SK-N-SH (cell line): ENCODE data around the gene NUCB1. TPM values are rescaled to one million over a fixed set of nuclear protein-coding genes. Genes with fewer than 3 reads are reported as not detected.
"Not testable (repeated sequence)": the region's sequence is repeated elsewhere in the genome, so short reads cannot be mapped to it uniquely, and the experiment has no call there.

Experiments used
- CTCF ChIA-PET: fragments of 300-600, 350-600 bp; formaldehyde crosslinking; extraction: SDS; loops from one replicate; lab custom pipeline; 2021; lab: Yijun Ruan, JAX
- POLR2A ChIA-PET: fragments of 350-600 bp; sonication (Branson Sonifier 250); formaldehyde crosslinking; extraction: SDS; loops from one replicate; lab custom pipeline; 2020; ENCODE audit warnings: antibody characterized with exemption, inconsistent platforms; lab: Yijun Ruan, JAX
- DNase-seq: peaks from one replicate; pipeline ENCODE4 v3.0.0; 2012
- H2AFZ ChIP-seq: fragments of 200-600 bp; sonication (generic); 2 replicates; pipeline ENCODE4 v1.8.1; 2016; ENCODE audit warnings: antibody characterized with exemption, mild to moderate bottlenecking, low read depth
- H3F3A ChIP-seq: fragments of 200-600 bp; sonication (generic); replicated peaks from 2 replicates; pipeline ENCODE3; 2016; ENCODE audit warnings: antibody characterized with exemption, mild to moderate bottlenecking; ENCODE audit not compliant: insufficient read depth
- H3K27ac ChIP-seq, 2 experiments: fragments of 200-500 bp in 1 of 2; fragments of 200-600 bp in 1 of 2; sonication (Bioruptor generic) in 1 of 2; sonication (generic), shearing (Covaris generic) in 1 of 2; 2 replicates each; pipeline versions ENCODE4 v1.5.1 to v1.6.1; 2014 to 2016; ENCODE audit warnings: low read depth in 2 of 2, inconsistent platforms in 1 of 2, low read length in 1 of 2, mild to moderate bottlenecking in 1 of 2, mixed read lengths in 1 of 2
- H3K27me3 ChIP-seq: fragments of 200-600 bp; sonication (generic), shearing (Covaris generic); 2 replicates; pipeline ENCODE4 v1.6.1; 2016; ENCODE audit warnings: mixed run types; ENCODE audit not compliant: insufficient read depth
- H3K36me3 ChIP-seq, 2 experiments: fragments of 200-500 bp in 1 of 2; fragments of 200-600 bp in 1 of 2; sonication (Bioruptor generic) in 1 of 2; sonication (generic) in 1 of 2; replicated peaks in 1 of 2; 2 replicates each; pipeline versions ENCODE3 to v1.5.1; 2014 to 2016; ENCODE audit warnings: low read length in 1 of 2, mild to moderate bottlenecking in 1 of 2; ENCODE audit not compliant: insufficient read depth in 2 of 2, control insufficient read depth in 1 of 2
- H3K4me1 ChIP-seq, 2 experiments: fragments of 200-500 bp in 1 of 2; fragments of 200-600 bp in 1 of 2; sonication (Bioruptor generic) in 1 of 2; sonication (generic), shearing (Covaris generic) in 1 of 2; 2 replicates each; pipeline versions ENCODE4 v1.5.1 to v1.6.1; 2014 to 2016; ENCODE audit warnings: low read depth in 1 of 2, low read length in 1 of 2, mixed run types in 1 of 2; ENCODE audit not compliant: insufficient read depth in 2 of 2, control insufficient read depth in 1 of 2
- H3K4me2 ChIP-seq: fragments of 200-600 bp; sonication (generic), shearing (Covaris generic); 2 replicates; pipeline ENCODE4 v1.6.1; 2017; ENCODE audit warnings: mixed run types
- H3K4me3 ChIP-seq, 2 experiments: fragments of 200-500 bp in 1 of 2; fragments of 200-600 bp in 1 of 2; sonication (Bioruptor generic) in 1 of 2; sonication (generic), shearing (Covaris generic) in 1 of 2; 2 replicates each; pipeline versions ENCODE4 v1.5.1 to v1.8.1; 2014 to 2016; ENCODE audit warnings: low read depth in 2 of 2, inconsistent platforms in 1 of 2, low read length in 1 of 2, mild to moderate bottlenecking in 1 of 2, mixed read lengths in 1 of 2, moderate library complexity in 1 of 2
- H3K79me2 ChIP-seq: fragments of 200-600 bp; sonication (generic); 2 replicates; pipeline ENCODE4 v1.8.1; 2017; ENCODE audit warnings: mild to moderate bottlenecking; ENCODE audit not compliant: insufficient read depth
- H3K9ac ChIP-seq: fragments of 200-600 bp; sonication (generic); 2 replicates; pipeline ENCODE4 v1.6.1; 2017; ENCODE audit warnings: mixed run types
- H3K9me2 ChIP-seq: fragments of 200-600 bp; sonication (generic); 2 replicates; pipeline ENCODE4 v1.6.1; 2017; ENCODE audit warnings: mixed run types
- H3K9me3 ChIP-seq: fragments of 200-600 bp; sonication (generic); 2 replicates; pipeline ENCODE4 v1.6.1; 2017; ENCODE audit warnings: mixed run types, mild to moderate bottlenecking, moderate library complexity
- H4K20me1 ChIP-seq: fragments of 200-600 bp; sonication (generic); 2 replicates; pipeline ENCODE4 v1.6.1; 2017; ENCODE audit warnings: mild to moderate bottlenecking, mixed run types; ENCODE audit not compliant: insufficient read depth
- CHD2 ChIP-seq: fragments of 150-350 bp; IDR thresholded peaks from 2 replicates; pipeline ENCODE4 v1.6.1; 2018; ENCODE audit warnings: low read length; ENCODE audit not compliant: partially characterized antibody
- ELF1 ChIP-seq: IDR thresholded peaks from 2 replicates; pipeline ENCODE4 v1.4.0; 2012
- FOSL2 ChIP-seq: IDR thresholded peaks from 2 replicates; pipeline ENCODE4 v1.4.0; 2012; ENCODE audit warnings: low read depth, mild to moderate bottlenecking, moderate library complexity, borderline replicate concordance
- FOXJ3 ChIP-seq: sonication (generic); formaldehyde crosslinking; IDR thresholded peaks from 2 replicates; pipeline ENCODE4 v1.5.1; 2020; ENCODE audit warnings: mild to moderate bottlenecking, missing genetic modification reagents
- FOXM1 ChIP-seq: IDR thresholded peaks from 2 replicates; pipeline ENCODE4 v1.4.0; 2012; ENCODE audit warnings: low read depth, mild to moderate bottlenecking
- GABPA ChIP-seq: IDR thresholded peaks from 2 replicates; pipeline ENCODE4 v1.4.0; 2012; ENCODE audit warnings: low read depth, mild to moderate bottlenecking
- JUND ChIP-seq: IDR thresholded peaks from 2 replicates; pipeline ENCODE4 v1.4.0; 2012
- NFIC ChIP-seq: IDR thresholded peaks from 2 replicates; pipeline ENCODE4 v1.4.0; 2012; ENCODE audit warnings: borderline replicate concordance
- NRF1 ChIP-seq: IDR thresholded peaks from 2 replicates; pipeline ENCODE4 v1.6.1; 2012; ENCODE audit warnings: low read depth, mild to moderate bottlenecking, low read length
- RAD21 ChIP-seq: IDR thresholded peaks from 2 replicates; pipeline ENCODE4 v1.6.1; 2012; ENCODE audit warnings: mild to moderate bottlenecking, low read length
- RFX5 ChIP-seq: IDR thresholded peaks from 2 replicates; pipeline ENCODE4 v1.6.1; 2012; ENCODE audit warnings: mild to moderate bottlenecking, improper control_type of control experiment, low read length
- RXRA ChIP-seq: IDR thresholded peaks from 2 replicates; pipeline ENCODE4 v1.4.0; 2012; ENCODE audit warnings: low read depth, mild to moderate bottlenecking, borderline replicate concordance
- SMC3 ChIP-seq: IDR thresholded peaks from 2 replicates; pipeline ENCODE4 v1.6.1; 2012; ENCODE audit warnings: low read depth, low read length, improper control_type of control experiment
- TAF1 ChIP-seq: IDR thresholded peaks from 2 replicates; pipeline ENCODE4 v1.6.1; 2012; ENCODE audit warnings: low read depth, mild to moderate bottlenecking, low read length, moderate library complexity, borderline replicate concordance
- TCF12 ChIP-seq: IDR thresholded peaks from 2 replicates; pipeline ENCODE4 v1.4.0; 2012
- YY1 ChIP-seq: IDR thresholded peaks from 2 replicates; pipeline ENCODE4 v1.4.0; 2012; ENCODE audit warnings: low read depth, mild to moderate bottlenecking
- ZBTB33 ChIP-seq: IDR thresholded peaks from 2 replicates; pipeline ENCODE4 v1.4.0; 2012; ENCODE audit warnings: low read depth, borderline replicate concordance
- WGBS: methylation state at CpG from one replicate; pipeline ENCODE4 v1.1.6; 2017; ENCODE audit warnings: low lambda C conversion rate; 5-methylcytosine and 5-hydroxymethylcytosine counted together
- polyA plus RNA-seq, 3 experiments: library from polyadenylated mRNA; depleted of rRNA; stranded (reverse); fragments of >200 nt; gene quantifications; 2 replicates each; pipeline ENCODE4 v1.2.3, GENCODE V29; 2012
- TF ChIP-seq, protein P1 (sequence below): IDR thresholded peaks from 2 replicates; pipeline ENCODE4 v1.4.0; 2012; ENCODE audit warnings: low read depth

Gene NUCB1
- polyA plus RNA-seq, 1 of the 3 experiments (the other 2 are of a cell fraction): 397 TPM

- peaks cover 59% of the 10 kb centered on the region for H4K20me1 ChIP-seq
- peak overlapping the region; percentile 94 to 96 for H3K4me3 ChIP-seq
- peaks cover 41% of the 10 kb centered on the region for H3F3A ChIP-seq
- H3K4me2 ChIP-seq: peak overlapping the region; percentile 93
- peaks cover 29 to 64% of the 10 kb centered on the region in 2 experiments for H3K36me3 ChIP-seq
- no peaks in the 10 kb centered on the region for H3K9me3 ChIP-seq
- peak overlapping the region in 1 of 2 experiments; percentile 100; a peak in 2 of 4 replicates for H3K27ac ChIP-seq
- H3K4me1 ChIP-seq: peaks cover 12 to 28% of the 10 kb centered on the region in 2 experiments; a peak in 3 of 4 replicates
- H3K9me2 ChIP-seq: no peaks in the 10 kb centered on the region
- H2AFZ ChIP-seq: no peak overlapping the region
- H3K79me2 ChIP-seq: peaks cover 69% of the 10 kb centered on the region
- peak overlapping the region; percentile 100 for H3K9ac ChIP-seq
- no peaks in the 10 kb centered on the region for H3K27me3 ChIP-seq
- no peak for DNase-seq
- 31% methylated on average over 17 of the region's 17 CpGs for WGBS
- no peak for TF ChIP-seq TAF1
- peak; percentile 69 for TF ChIP-seq NFIC
- TF ChIP-seq, all 33 proteins: peak for 1
- POLR2A ChIA-PET: interaction anchor here (2.2 kb wide), 1 partner anchor 26 kb away, joined by 5 read pairs; the partner anchor contains the start of gene NUCB1
- CTCF ChIA-PET: interaction anchor here (1.0 to 1.7 kb wide), 3 partner anchors 96 to 200 kb away, joined by 3 to 7 read pairs (median 3); no protein-coding TSS in a partner anchor
These were observed 25.6 kb upstream of the NUCB1 start for GRCh38 chr19:48874303-48875135.

DNA sequence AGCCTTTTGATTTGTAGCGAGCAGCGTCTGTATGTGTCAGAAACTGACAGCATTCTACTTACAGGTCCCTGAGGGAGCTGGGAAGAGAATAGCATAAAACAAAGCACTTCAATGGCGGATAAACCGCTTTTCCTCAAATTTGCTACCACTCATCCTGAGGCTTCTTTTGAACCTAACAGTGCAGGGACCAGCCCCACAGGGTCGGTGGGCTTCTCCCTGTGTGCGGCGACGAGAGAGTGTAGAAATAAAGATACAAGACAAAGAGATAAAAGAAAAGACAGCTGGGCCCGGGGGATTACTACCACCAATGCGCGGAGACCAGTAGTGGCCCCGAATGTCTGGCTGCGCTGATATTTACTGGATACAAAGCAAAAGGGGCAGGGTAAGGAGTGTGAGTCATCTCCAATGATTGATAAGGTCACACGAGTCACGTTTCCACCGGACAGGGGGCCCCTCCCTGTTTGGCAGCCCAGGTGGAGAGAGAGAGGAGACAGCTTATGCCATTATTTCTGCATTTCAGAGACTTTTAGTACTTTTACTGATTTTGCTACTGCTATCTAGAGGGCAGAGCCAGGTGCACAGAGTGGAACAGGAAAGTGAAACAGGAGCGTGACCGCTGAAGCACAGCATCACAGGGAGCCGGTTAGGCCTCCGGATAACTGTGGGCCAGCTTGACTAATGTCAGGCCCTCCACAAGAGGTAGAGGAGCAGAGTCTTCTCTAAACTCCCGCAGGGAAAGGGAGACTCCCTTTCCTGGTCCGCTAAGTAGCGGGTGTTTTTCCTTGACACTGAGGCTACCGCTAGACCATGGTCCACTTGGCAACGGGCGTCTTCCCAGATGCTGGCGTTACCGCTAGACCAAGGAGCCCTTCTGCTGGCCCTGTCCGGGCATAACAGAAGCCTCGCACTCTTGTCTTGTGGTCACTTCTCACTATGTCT is 23.8 kb upstream of the NUCB1 start:
- peaks cover 59% of the 10 kb centered on the region for H4K20me1 ChIP-seq
- WGBS: 85% methylated on average over 30 of the region's 30 CpGs

GRCh38 chr19:48877855-48878195 is 22.3 kb upstream of the NUCB1 start:
- Histone ChIP-seq H3K9ac (no peak overlapping the region), H3F3A (peaks cover 62% of the 10 kb centered on the region), H3K27ac (no peak overlapping the region; a peak in 1 of 4 replicates), H3K9me3 (no peaks in the 10 kb centered on the region), H3K4me2 (no peak overlapping the region), H3K4me1 (peaks cover 12 to 26% of the 10 kb centered on the region in 2 experiments; a peak in 3 of 4 replicates), H3K27me3 (no peaks in the 10 kb centered on the region), H3K79me2 (peaks cover 63% of the 10 kb centered on the region), H3K36me3 (peaks cover 29 to 81% of the 10 kb centered on the region in 2 experiments), H3K9me2 (no peaks in the 10 kb centered on the region), H2AFZ (no peak overlapping the region), H3K4me3 (no peak overlapping the region), H4K20me1 (peaks cover 59% of the 10 kb centered on the region)
- ChIA-PET CTCF (interaction anchor here (1.1 kb wide), 1 partner anchor 33 kb away, joined by 3 read pairs; no protein-coding TSS in a partner anchor), POLR2A (no interaction called here)
- no peak for DNase-seq
- WGBS: 96% methylated on average over 6 of the region's 6 CpGs
- TF ChIP-seq TAF1: no peak
- no peak for TF ChIP-seq RAD21
- TF ChIP-seq FOXM1: no peak
- TF ChIP-seq RFX5: no peak
- no peak for TF ChIP-seq FOSL2
- no peak for TF ChIP-seq CHD2
- TF ChIP-seq GABPA: no peak
- no peak for TF ChIP-seq RXRA
- no peak for TF ChIP-seq YY1
- TF ChIP-seq TCF12: no peak
- TF ChIP-seq SMC3: no peak
- TF ChIP-seq ZBTB33: no peak
- TF ChIP-seq NRF1: no peak
- TF ChIP-seq, protein P1, sequence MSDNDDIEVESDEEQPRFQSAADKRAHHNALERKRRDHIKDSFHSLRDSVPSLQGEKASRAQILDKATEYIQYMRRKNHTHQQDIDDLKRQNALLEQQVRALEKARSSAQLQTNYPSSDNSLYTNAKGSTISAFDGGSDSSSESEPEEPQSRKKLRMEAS: no peak
- no peak for TF ChIP-seq ELF1
- no peak for TF ChIP-seq JUND
- no peak for TF ChIP-seq FOXJ3 (CRISPR knock-in tag)

More for the DNA sequence above, 23.8 kb upstream of the NUCB1 start:
- H3K9me3 ChIP-seq, H3K9me2 ChIP-seq, H2AFZ ChIP-seq, H3K27me3 ChIP-seq, DNase-seq, H3K4me3 ChIP-seq: not testable (repeated sequence)
- Histone ChIP-seq H3F3A (peaks cover 55% of the 10 kb centered on the region), H3K27ac (peak overlapping the region in 1 of 2 experiments; percentile 100; a peak in 2 of 4 replicates), H3K4me1 (peaks cover 12 to 28% of the 10 kb centered on the region in 2 experiments; a peak in 3 of 4 replicates), H3K9ac (peak overlapping the region; percentile 100; the same call in 1 of the 2 replicates), H3K36me3 (peaks cover 29 to 68% of the 10 kb centered on the region in 2 experiments), H3K79me2 (peaks cover 69% of the 10 kb centered on the region), H3K4me2 (peak overlapping the region; percentile 93)
- ChIA-PET CTCF (interaction anchor here (1.3 kb wide), 1 partner anchor 34 kb away, joined by 8 read pairs; no protein-coding TSS in a partner anchor), POLR2A (interaction anchor here (0.6 to 2.2 kb wide), 2 partner anchors 24 to 40 kb away, joined by 3 to 5 read pairs; partner anchors contain the start of gene NUCB1)
